ENCODE results near the gene HS6ST1. TPM values are rescaled to one million over a fixed set of nuclear protein-coding genes. Genes with fewer than 3 reads are reported as not detected.

HS6ST1 gene
- total RNA-seq, 1 experiment from 2014 or later = 21.5 TPM

DNA sequence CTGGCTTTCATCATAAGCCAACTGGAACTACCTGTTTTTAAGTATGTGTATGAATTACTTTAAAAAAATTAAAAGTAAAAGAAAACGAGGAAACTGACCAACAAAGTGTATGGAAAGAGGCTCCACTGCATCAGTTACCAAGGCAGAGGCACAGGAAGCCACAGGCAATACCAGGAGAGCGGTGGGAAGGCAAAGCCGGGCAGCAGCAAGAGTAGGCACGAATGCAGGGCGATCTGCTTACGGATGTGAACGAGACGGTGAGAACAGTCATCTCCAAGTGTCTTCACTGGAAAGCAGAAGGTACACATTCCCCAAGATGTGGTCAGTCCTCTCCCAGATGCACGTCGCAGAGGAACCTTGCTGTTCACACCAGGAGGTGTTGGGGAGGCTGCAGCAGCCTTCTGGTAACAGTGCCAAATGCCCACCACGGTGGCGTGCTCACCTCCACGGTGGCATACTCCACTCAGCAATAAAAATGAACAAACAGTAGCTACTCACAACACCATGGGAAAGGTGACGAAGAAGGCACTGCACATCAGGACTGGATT lies 43.1 kb downstream of the HS6ST1 start:
- TF ChIP-seq EZH2 (IDR thresholded peaks at IDR 0.05; ENCODE audit: low read length, unreplicated experiment) (no peak), EZH2phosphoT487 (IDR thresholded peaks at IDR 0.05; ENCODE audit: borderline replicate concordance, low read length) (no peak), CTCF (conservative IDR thresholded peaks at IDR 0.05; ENCODE audit: low read depth, low read length) (no peak)
- Histone ChIP-seq H3K27me3 (ENCODE audit: low read length) (no peaks in the 10 kb centered on the region), H3K36me3 (ENCODE audit: low read depth, low read length) (peaks cover 5% of the 10 kb centered on the region; the same call in 1 of the 2 replicates), H4K20me1 (ENCODE audit: low read length) (no peaks in the 10 kb centered on the region), H3K79me2 (ENCODE audit: low read length) (no peaks in the 10 kb centered on the region), H3K9ac (ENCODE audit: low read length) (no peak overlapping the region), H3K4me3 (ENCODE audit: low read length) (no peak overlapping the region), H3K4me2 (ENCODE audit: low read length) (no peak overlapping the region), H3K9me3 (ENCODE audit: low read length) (no peaks in the 10 kb centered on the region), H3K9me2 (replicated peaks; ENCODE audit: low read length) (no peaks in the 10 kb centered on the region), H3F3A (ENCODE audit: low read length, unreplicated experiment) (no peaks in the 10 kb centered on the region), H2AFZ (ENCODE audit: low read length) (no peak overlapping the region), H3K4me1 (ENCODE audit: insufficient read depth, low read length) (no peaks in the 10 kb centered on the region), H3K27ac (ENCODE audit: low read length) (no peak overlapping the region)
- ATAC-seq = no peak
- POLR2A ChIA-PET (ENCODE audit: unreplicated experiment) = no interaction called here
- CTCF ChIA-PET = no interaction called here
- no TSS peak for BruUV-seq (replicated peaks)
- DNase-seq = no peak
- intact Hi-C loops (cut with micrococcal nuclease) = no loop called here

GRCh38 chr2:128274218-128274617 lies 44.5 kb downstream of the HS6ST1 start:
- ATAC-seq (no peak), DNase-seq (no peak)
- Histone ChIP-seq H4K20me1 (ENCODE audit: low read length) (no peaks in the 10 kb centered on the region), H3K4me1 (ENCODE audit: insufficient read depth, low read length) (no peaks in the 10 kb centered on the region), H3K9me3 (ENCODE audit: low read length) (no peaks in the 10 kb centered on the region), H3K36me3 (ENCODE audit: low read depth, low read length) (peaks cover 5% of the 10 kb centered on the region; the same call in 1 of the 2 replicates), H2AFZ (ENCODE audit: low read length) (no peak overlapping the region), H3K4me2 (ENCODE audit: low read length) (no peak overlapping the region), H3K9ac (ENCODE audit: low read length) (no peak overlapping the region), H3K4me3 (ENCODE audit: low read length) (no peak overlapping the region), H3K79me2 (ENCODE audit: low read length) (no peaks in the 10 kb centered on the region), H3K27me3 (ENCODE audit: low read length) (no peaks in the 10 kb centered on the region), H3K27ac (ENCODE audit: low read length) (no peak overlapping the region), H3K9me2 (replicated peaks; ENCODE audit: low read length) (no peaks in the 10 kb centered on the region), H3F3A (ENCODE audit: low read length, unreplicated experiment) (no peaks in the 10 kb centered on the region)
- BruUV-seq (replicated peaks) = no TSS peak
- CTCF ChIA-PET = no interaction called here
- POLR2A ChIA-PET (ENCODE audit: unreplicated experiment) = no interaction called here
- no peak for TF ChIP-seq EZH2 (IDR thresholded peaks at IDR 0.05; ENCODE audit: low read length, unreplicated experiment)
- TF ChIP-seq CTCF (conservative IDR thresholded peaks at IDR 0.05; ENCODE audit: low read depth, low read length) = no peak
- no peak for TF ChIP-seq EZH2phosphoT487 (IDR thresholded peaks at IDR 0.05; ENCODE audit: borderline replicate concordance, low read length)
- intact Hi-C loops (cut with micrococcal nuclease) = no loop called here

GRCh38 chr2:128273469-128274081 lies 45.1 kb downstream of the HS6ST1 start:
- POLR2A ChIA-PET (ENCODE audit: unreplicated experiment) = no interaction called here
- Histone ChIP-seq H3K79me2 (ENCODE audit: low read length) (no peaks in the 10 kb centered on the region), H3K9me2 (replicated peaks; ENCODE audit: low read length) (no peaks in the 10 kb centered on the region), H3F3A (ENCODE audit: low read length, unreplicated experiment) (no peaks in the 10 kb centered on the region), H3K9ac (ENCODE audit: low read length) (no peak overlapping the region), H3K27me3 (ENCODE audit: low read length) (no peaks in the 10 kb centered on the region), H3K4me3 (ENCODE audit: low read length) (no peak overlapping the region), H3K4me2 (ENCODE audit: low read length) (no peak overlapping the region), H3K9me3 (ENCODE audit: low read length) (no peaks in the 10 kb centered on the region), H3K36me3 (ENCODE audit: low read depth, low read length) (peaks cover 5% of the 10 kb centered on the region; the same call in 1 of the 2 replicates), H3K27ac (ENCODE audit: low read length) (no peak overlapping the region), H4K20me1 (ENCODE audit: low read length) (no peaks in the 10 kb centered on the region), H3K4me1 (ENCODE audit: insufficient read depth, low read length) (no peaks in the 10 kb centered on the region), H2AFZ (ENCODE audit: low read length) (no peak overlapping the region)
- CTCF ChIA-PET = no interaction called here
- BruUV-seq (replicated peaks) = no TSS peak
- DNase-seq (no peak), ATAC-seq (no peak)
- intact Hi-C loops (cut with micrococcal nuclease) = no loop called here
- TF ChIP-seq EZH2 (IDR thresholded peaks at IDR 0.05; ENCODE audit: low read length, unreplicated experiment) (no peak), EZH2phosphoT487 (IDR thresholded peaks at IDR 0.05; ENCODE audit: borderline replicate concordance, low read length) (no peak), CTCF (conservative IDR thresholded peaks at IDR 0.05; ENCODE audit: low read depth, low read length) (no peak)

All from PC-3 (cell line).